ENCODE results near the gene VPS26A. TPM values are rescaled to one million over a fixed set of nuclear protein-coding genes. Genes with fewer than 3 reads are reported as not detected.

Gene VPS26A
- total RNA-seq, 1 experiment from 2014 or later = 37.4 TPM

DNA sequence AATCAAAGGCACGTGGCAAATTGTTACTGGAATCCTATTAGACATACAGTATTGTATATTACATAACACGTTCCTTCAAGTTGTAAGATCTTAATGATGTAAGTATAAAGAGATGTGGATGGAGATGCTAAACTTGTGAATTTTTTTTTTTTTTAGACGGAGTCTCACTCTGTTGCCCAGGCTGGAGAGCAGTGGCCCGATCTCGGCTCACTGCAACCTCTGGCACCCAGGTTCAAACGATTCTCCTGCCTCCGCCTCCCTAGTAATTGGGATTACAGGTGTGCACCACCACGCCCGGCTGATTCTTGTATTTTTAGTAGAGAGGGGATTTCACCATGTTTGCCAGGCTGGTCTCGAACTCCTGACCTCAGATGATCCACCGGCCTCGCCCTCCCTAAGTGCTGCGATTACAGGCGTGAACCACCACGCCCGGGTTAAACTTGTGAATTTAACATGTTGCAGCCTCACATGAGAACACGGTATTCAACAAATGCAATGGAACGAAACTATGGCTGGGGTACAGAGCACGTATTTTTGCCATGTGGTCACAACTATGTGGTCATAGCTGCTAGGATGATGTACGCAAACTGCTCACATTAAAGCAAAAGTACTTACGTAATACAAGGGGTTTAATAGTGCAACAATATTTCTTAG lies 55.2 kb downstream of the VPS26A start:
- ATAC-seq (no peak), DNase-seq (ENCODE audit: low spot score) (no peak)
- peaks cover 7% of the 10 kb centered on the region; the same call in 1 of the 2 replicates for H3K9me3 Mint-ChIP-seq
- ChIA-PET POLR2A (no interaction called here), CTCF (no interaction called here)
- H3K27me3 Mint-ChIP-seq (ENCODE audit: low read depth) = no peaks in the 10 kb centered on the region
- peak overlapping the region; percentile 92 for H3K4me3 Mint-ChIP-seq
- H3K4me1 Mint-ChIP-seq = peaks cover 13% of the 10 kb centered on the region
- H3K27ac Mint-ChIP-seq = peak overlapping the region; percentile 100
- peak; percentile 6; the same call in 1 of the 2 replicates for TF ChIP-seq GABPB1 (CRISPR knock-in tag; IDR thresholded peaks at IDR 0.05)
- TF ChIP-seq, protein P1, sequence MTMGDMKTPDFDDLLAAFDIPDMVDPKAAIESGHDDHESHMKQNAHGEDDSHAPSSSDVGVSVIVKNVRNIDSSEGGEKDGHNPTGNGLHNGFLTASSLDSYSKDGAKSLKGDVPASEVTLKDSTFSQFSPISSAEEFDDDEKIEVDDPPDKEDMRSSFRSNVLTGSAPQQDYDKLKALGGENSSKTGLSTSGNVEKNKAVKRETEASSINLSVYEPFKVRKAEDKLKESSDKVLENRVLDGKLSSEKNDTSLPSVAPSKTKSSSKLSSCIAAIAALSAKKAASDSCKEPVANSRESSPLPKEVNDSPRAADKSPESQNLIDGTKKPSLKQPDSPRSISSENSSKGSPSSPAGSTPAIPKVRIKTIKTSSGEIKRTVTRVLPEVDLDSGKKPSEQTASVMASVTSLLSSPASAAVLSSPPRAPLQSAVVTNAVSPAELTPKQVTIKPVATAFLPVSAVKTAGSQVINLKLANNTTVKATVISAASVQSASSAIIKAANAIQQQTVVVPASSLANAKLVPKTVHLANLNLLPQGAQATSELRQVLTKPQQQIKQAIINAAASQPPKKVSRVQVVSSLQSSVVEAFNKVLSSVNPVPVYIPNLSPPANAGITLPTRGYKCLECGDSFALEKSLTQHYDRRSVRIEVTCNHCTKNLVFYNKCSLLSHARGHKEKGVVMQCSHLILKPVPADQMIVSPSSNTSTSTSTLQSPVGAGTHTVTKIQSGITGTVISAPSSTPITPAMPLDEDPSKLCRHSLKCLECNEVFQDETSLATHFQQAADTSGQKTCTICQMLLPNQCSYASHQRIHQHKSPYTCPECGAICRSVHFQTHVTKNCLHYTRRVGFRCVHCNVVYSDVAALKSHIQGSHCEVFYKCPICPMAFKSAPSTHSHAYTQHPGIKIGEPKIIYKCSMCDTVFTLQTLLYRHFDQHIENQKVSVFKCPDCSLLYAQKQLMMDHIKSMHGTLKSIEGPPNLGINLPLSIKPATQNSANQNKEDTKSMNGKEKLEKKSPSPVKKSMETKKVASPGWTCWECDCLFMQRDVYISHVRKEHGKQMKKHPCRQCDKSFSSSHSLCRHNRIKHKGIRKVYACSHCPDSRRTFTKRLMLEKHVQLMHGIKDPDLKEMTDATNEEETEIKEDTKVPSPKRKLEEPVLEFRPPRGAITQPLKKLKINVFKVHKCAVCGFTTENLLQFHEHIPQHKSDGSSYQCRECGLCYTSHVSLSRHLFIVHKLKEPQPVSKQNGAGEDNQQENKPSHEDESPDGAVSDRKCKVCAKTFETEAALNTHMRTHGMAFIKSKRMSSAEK (CRISPR knock-in tag; IDR thresholded peaks at IDR 0.05; ENCODE audit: borderline replicate concordance) = no peak
- no peaks in the 10 kb centered on the region; the same call in 1 of the 2 replicates for H3K36me3 Mint-ChIP-seq

- Mint-ChIP-seq H3K27ac (peak within 1 kb of the TSS; percentile 100), H3K9me3 (0 out of 2 replicates have a peak, but pooled peaks cover 3% of the 10 kb centered on the region), H3K4me1 (peaks cover 13% of the 10 kb centered on the region), H3K4me3 (peak within 1 kb of the TSS; percentile 92), H3K27me3 (ENCODE audit: low read depth) (no peaks in the 10 kb centered on the region), H3K36me3 (no peaks in the 10 kb centered on the region; the same call in 1 of the 2 replicates)
- peak; percentile 80 for DNase-seq (ENCODE audit: low spot score)
- ChIA-PET POLR2A (no interaction called here), CTCF (no interaction called here)
- ATAC-seq = peak; percentile 90
- TF ChIP-seq FOXP4 (CRISPR knock-in tag; IDR thresholded peaks at IDR 0.05) = 0 out of 2 replicates have a peak, but pooled peaks have one; percentile 36
- TF ChIP-seq NFYB (CRISPR knock-in tag; conservative IDR thresholded peaks at IDR 0.05; ENCODE audit: low read depth) = no peak
- peak; percentile 99 for TF ChIP-seq USF1 (CRISPR knock-in tag; IDR thresholded peaks at IDR 0.05)
- TF ChIP-seq, protein P2, sequence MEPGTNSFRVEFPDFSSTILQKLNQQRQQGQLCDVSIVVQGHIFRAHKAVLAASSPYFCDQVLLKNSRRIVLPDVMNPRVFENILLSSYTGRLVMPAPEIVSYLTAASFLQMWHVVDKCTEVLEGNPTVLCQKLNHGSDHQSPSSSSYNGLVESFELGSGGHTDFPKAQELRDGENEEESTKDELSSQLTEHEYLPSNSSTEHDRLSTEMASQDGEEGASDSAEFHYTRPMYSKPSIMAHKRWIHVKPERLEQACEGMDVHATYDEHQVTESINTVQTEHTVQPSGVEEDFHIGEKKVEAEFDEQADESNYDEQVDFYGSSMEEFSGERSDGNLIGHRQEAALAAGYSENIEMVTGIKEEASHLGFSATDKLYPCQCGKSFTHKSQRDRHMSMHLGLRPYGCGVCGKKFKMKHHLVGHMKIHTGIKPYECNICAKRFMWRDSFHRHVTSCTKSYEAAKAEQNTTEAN (CRISPR knock-in tag; IDR thresholded peaks at IDR 0.05) = 0 out of 2 replicates have a peak, but pooled peaks have one; percentile 78
- TF ChIP-seq AR (CRISPR knock-in tag; IDR thresholded peaks at IDR 0.05) = no peak
- no peak for TF ChIP-seq ELF4 (CRISPR knock-in tag; IDR thresholded peaks at IDR 0.05; ENCODE audit: low read depth)
- TF ChIP-seq CREB1 (CRISPR knock-in tag; IDR thresholded peaks at IDR 0.05) = peak; percentile 64; the same call in 1 of the 2 replicates
- TF ChIP-seq ESRRA (CRISPR knock-in tag; IDR thresholded peaks at IDR 0.05; ENCODE audit: borderline replicate concordance) = 0 out of 2 replicates have a peak, but pooled peaks have one; percentile 32
- TF ChIP-seq, protein P3, sequence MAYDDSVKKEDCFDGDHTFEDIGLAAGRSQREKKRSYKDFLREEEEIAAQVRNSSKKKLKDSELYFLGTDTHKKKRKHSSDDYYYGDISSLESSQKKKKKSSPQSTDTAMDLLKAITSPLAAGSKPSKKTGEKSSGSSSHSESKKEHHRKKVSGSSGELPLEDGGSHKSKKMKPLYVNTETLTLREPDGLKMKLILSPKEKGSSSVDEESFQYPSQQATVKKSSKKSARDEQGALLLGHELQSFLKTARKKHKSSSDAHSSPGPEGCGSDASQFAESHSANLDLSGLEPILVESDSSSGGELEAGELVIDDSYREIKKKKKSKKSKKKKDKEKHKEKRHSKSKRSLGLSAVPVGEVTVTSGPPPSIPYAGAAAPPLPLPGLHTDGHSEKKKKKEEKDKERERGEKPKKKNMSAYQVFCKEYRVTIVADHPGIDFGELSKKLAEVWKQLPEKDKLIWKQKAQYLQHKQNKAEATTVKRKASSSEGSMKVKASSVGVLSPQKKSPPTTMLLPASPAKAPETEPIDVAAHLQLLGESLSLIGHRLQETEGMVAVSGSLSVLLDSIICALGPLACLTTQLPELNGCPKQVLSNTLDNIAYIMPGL (CRISPR knock-in tag; IDR thresholded peaks at IDR 0.05) = no peak; the same call in 1 of the 2 replicates
- TF ChIP-seq CBFB (CRISPR knock-in tag; IDR thresholded peaks at IDR 0.05; ENCODE audit: low read depth) = no peak
- TF ChIP-seq, protein P4, sequence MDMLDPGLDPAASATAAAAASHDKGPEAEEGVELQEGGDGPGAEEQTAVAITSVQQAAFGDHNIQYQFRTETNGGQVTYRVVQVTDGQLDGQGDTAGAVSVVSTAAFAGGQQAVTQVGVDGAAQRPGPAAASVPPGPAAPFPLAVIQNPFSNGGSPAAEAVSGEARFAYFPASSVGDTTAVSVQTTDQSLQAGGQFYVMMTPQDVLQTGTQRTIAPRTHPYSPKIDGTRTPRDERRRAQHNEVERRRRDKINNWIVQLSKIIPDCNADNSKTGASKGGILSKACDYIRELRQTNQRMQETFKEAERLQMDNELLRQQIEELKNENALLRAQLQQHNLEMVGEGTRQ (CRISPR knock-in tag; IDR thresholded peaks at IDR 0.05) = peak; percentile 98
- no peak for TF ChIP-seq MXD4 (CRISPR knock-in tag; IDR thresholded peaks at IDR 0.05; ENCODE audit: borderline replicate concordance)
- TF ChIP-seq GTF2I (CRISPR knock-in tag; conservative IDR thresholded peaks at IDR 0.05) = no peak
- 0 out of 2 replicates have a peak, but pooled peaks have one; percentile 53 for TF ChIP-seq RELA (CRISPR knock-in tag; IDR thresholded peaks at IDR 0.05; ENCODE audit: borderline replicate concordance)
Observed at GRCh38 chr10:69179743-69180524, 56.0 kb downstream of the VPS26A start, which contains the start of gene SUPV3L1. Gene SUPV3L1, plus strand, starts transcription at chr10:69180234. Its CDS starts 58 bp downstream, at chr10:69180292.
